HTERT RPE-1 (cell line): ENCODE data around the gene SUPT3H.

Experiments
- in situ Hi-C: fragments of 300-500 bp; cut with MboI; formaldehyde crosslinking; loops from 4 replicates; pipeline ENCODE4 v1.14.3; 2020; ENCODE audit warnings: low sequenced_read_pairs

The SUPT3H gene

GRCh38 chr6:44808148-44808547 lies 569.6 kb downstream of the SUPT3H start:
- in situ Hi-C loops = no loop called here

GRCh38 chr6:44806656-44807055 lies 571.1 kb downstream of the SUPT3H start:
- in situ Hi-C loops = no loop called here

GRCh38 chr6:44805238-44805846 lies 572.4 kb downstream of the SUPT3H start:
- in situ Hi-C loops = no loop called here

GRCh38 chr6:44804546-44805159 lies 573.1 kb downstream of the SUPT3H start:
- in situ Hi-C loops = no loop called here

- in situ Hi-C loops = no loop called here
Measured at GRCh38 chr6:44804016-44804415, 573.7 kb downstream of the SUPT3H start.

- in situ Hi-C loops = no loop called here
Measured at GRCh38 chr6:44800784-44801592, 576.7 kb downstream of the SUPT3H start.

GRCh38 chr6:44800171-44800783 lies 577.5 kb downstream of the SUPT3H start:
- in situ Hi-C loops = no loop called here

- in situ Hi-C loops = no loop called here
Measured at GRCh38 chr6:44797746-44798145, 580.0 kb downstream of the SUPT3H start.

GRCh38 chr6:44795326-44795725 lies 582.4 kb downstream of the SUPT3H start:
- in situ Hi-C loops = no loop called here

GRCh38 chr6:44789806-44790205 lies 587.9 kb downstream of the SUPT3H start:
- in situ Hi-C loops = no loop called here

GRCh38 chr6:44789061-44789460 lies 588.7 kb downstream of the SUPT3H start:
- in situ Hi-C loops = no loop called here

- in situ Hi-C loops = no loop called here
Measured at GRCh38 chr6:44788387-44788981, 589.2 kb downstream of the SUPT3H start.

GRCh38 chr6:44787254-44787834 lies 590.4 kb downstream of the SUPT3H start:
- in situ Hi-C loops = no loop called here

- in situ Hi-C loops = no loop called here
Measured at GRCh38 chr6:44785130-44785529, 592.6 kb downstream of the SUPT3H start.

- in situ Hi-C loops = no loop called here
Measured at GRCh38 chr6:44784195-44784594, 593.5 kb downstream of the SUPT3H start.

GRCh38 chr6:44782892-44783291 lies 594.8 kb downstream of the SUPT3H start:
- in situ Hi-C loops = no loop called here

GRCh38 chr6:44781912-44782597 lies 595.7 kb downstream of the SUPT3H start:
- in situ Hi-C loops = no loop called here

GRCh38 chr6:44780161-44780560 lies 597.6 kb downstream of the SUPT3H start:
- in situ Hi-C loops = no loop called here

- in situ Hi-C loops = no loop called here
Measured at GRCh38 chr6:44779130-44779826, 598.5 kb downstream of the SUPT3H start.
